B cell (primary cell): ENCODE data around the gene FRS3. TPM values are rescaled to one million over a fixed set of nuclear protein-coding genes. Genes with fewer than 3 reads are reported as not detected.
"Not testable (repeated sequence)": the region's sequence is repeated elsewhere in the genome, so short reads cannot be mapped to it uniquely, and the experiment has no call there.

Source experiments
- ATAC-seq: fragments of 200-7000 bp; cut with Tn5 transposase; one replicate; pipeline ENCODE4 v1.10.0; 2021; ENCODE audit warnings: low read depth, mild to moderate bottlenecking, moderate number of reproducible peaks, moderate library complexity
- CTCF ChIA-PET: fragments of 350-600 bp; sonication (Branson Sonifier 250); formaldehyde crosslinking; loops from one replicate; lab custom pipeline; 2021; ENCODE audit warnings: antibody characterized with exemption, inconsistent platforms; lab: Charles Lee
- POLR2A ChIA-PET: fragments of 350-600 bp; sonication (Branson Sonifier 250); formaldehyde crosslinking; loops from one replicate; lab custom pipeline; 2021; ENCODE audit warnings: antibody characterized with exemption; lab: Charles Lee
- DNase-seq: peaks from one replicate; pipeline ENCODE4 v3.0.0; 2013
- H2AFZ ChIP-seq: 2 replicates; pipeline ENCODE4 v1.6.1; 2012; ENCODE audit warnings: mild to moderate bottlenecking, low read depth, low read length; ENCODE audit not compliant: insufficient read depth, poor library complexity, severe bottlenecking
- H3K27ac ChIP-seq, 2 donors: 1 replicate in 1 of 2; 2 replicates in 1 of 2; pipeline ENCODE4 v1.5.1; 2012 to 2013; ENCODE audit warnings: low read length in 2 of 2, mild to moderate bottlenecking in 2 of 2, moderate library complexity in 1 of 2
- H3K27me3 ChIP-seq, 4 experiments: fragments of 200-600 bp in 1 of 4; sonication (generic) in 1 of 4; replicated peaks in 1 of 4; 1 replicate in 2 of 4; 2 replicates in 2 of 4; pipeline versions ENCODE4 v1.6.1 to v1.7.0; 2013 to 2016; ENCODE audit warnings: low read length in 3 of 4, mild to moderate bottlenecking in 2 of 4, mixed read lengths in 1 of 4, moderate library complexity in 1 of 4; ENCODE audit not compliant: insufficient read depth in 4 of 4, control insufficient read depth in 3 of 4; ENCODE audit errors: control extremely low read depth in 1 of 4
- H3K36me3 ChIP-seq, 2 experiments: replicated peaks in 1 of 2; 1 replicate in 1 of 2; 2 replicates in 1 of 2; pipeline versions ENCODE4 v1.6.1 to v1.7.1; 2013; ENCODE audit warnings: low read length in 1 of 2; ENCODE audit not compliant: insufficient read depth in 2 of 2, control insufficient read depth in 1 of 2; ENCODE audit errors: control extremely low read depth in 1 of 2, extremely low read depth in 1 of 2
- H3K4me1 ChIP-seq, 2 donors: fragments of 200-600 bp in 1 of 2; sonication (generic) in 1 of 2; 1 replicate in 1 of 2; 2 replicates in 1 of 2; pipeline versions ENCODE4 v1.5.1 to v1.6.1; 2013 to 2017; ENCODE audit warnings: low read length in 2 of 2; ENCODE audit not compliant: control insufficient read depth in 2 of 2, insufficient read depth in 2 of 2
- H3K4me2 ChIP-seq: replicated peaks from 2 replicates; pipeline ENCODE3; 2012; ENCODE audit warnings: mild to moderate bottlenecking, low read depth, low read length; ENCODE audit not compliant: poor library complexity, severe bottlenecking
- H3K4me3 ChIP-seq, 5 experiments: fragments of 200-600 bp in 1 of 5; sonication (generic) in 1 of 5; 1 replicate in 3 of 5; 2 replicates in 2 of 5; pipeline versions ENCODE4 v1.5.1 to v1.7.0; 2011 to 2016; ENCODE audit warnings: low read length in 4 of 5, mild to moderate bottlenecking in 4 of 5, low read depth in 2 of 5, control low read depth in 1 of 5, moderate library complexity in 1 of 5; ENCODE audit not compliant: insufficient read depth in 1 of 5; ENCODE audit errors: control extremely low read depth in 1 of 5, extremely low read depth in 1 of 5
- H3K79me2 ChIP-seq: fragments of 200-600 bp; sonication (generic); one replicate; pipeline ENCODE4 v1.6.0; 2016; ENCODE audit warnings: low read length; ENCODE audit not compliant: control insufficient read depth, insufficient read depth
- H3K9ac ChIP-seq: fragments of 200-600 bp; sonication (generic); 2 replicates; pipeline ENCODE4 v1.6.1; 2017; ENCODE audit warnings: mild to moderate bottlenecking, low read length, moderate library complexity
- H3K9me3 ChIP-seq, 3 donors: one replicate each; pipeline versions ENCODE4 v1.6.1 to v1.7.1; 2013; ENCODE audit warnings: low read length in 2 of 3; ENCODE audit not compliant: control insufficient read depth in 2 of 3, insufficient read depth in 1 of 3; ENCODE audit errors: control extremely low read depth in 1 of 3
- H4K20me1 ChIP-seq: 2 replicates; pipeline ENCODE4 v1.6.0; 2012; ENCODE audit warnings: mild to moderate bottlenecking, low read length; ENCODE audit not compliant: insufficient read depth, control insufficient read depth, poor library complexity, severe bottlenecking
- H3K27ac Mint-ChIP-seq: one replicate; pipeline ENCODE4 v1.8.0; 2021; ENCODE audit warnings: mixed read lengths
- H3K27me3 Mint-ChIP-seq: one replicate; pipeline ENCODE4 v1.8.0; 2021; ENCODE audit warnings: mixed read lengths
- H3K4me1 Mint-ChIP-seq: one replicate; pipeline ENCODE4 v1.8.0; 2021; ENCODE audit warnings: mixed read lengths
- H3K4me3 Mint-ChIP-seq: one replicate; pipeline ENCODE4 v1.8.0; 2021; ENCODE audit warnings: mixed read lengths
- H3K9me3 Mint-ChIP-seq: one replicate; pipeline ENCODE4 v1.8.0; 2022; ENCODE audit warnings: mixed read lengths; ENCODE audit not compliant: insufficient read depth
- CTCF ChIP-seq: fragments of 200-600 bp; IDR thresholded peaks from one replicate; pipeline ENCODE4 v1.8.0; 2022; ENCODE audit warnings: antibody characterized with exemption, mild to moderate bottlenecking
- EZH2 ChIP-seq: IDR thresholded peaks from 2 replicates; pipeline ENCODE4 v1.6.1; 2012; ENCODE audit warnings: borderline replicate concordance, low read depth, mild to moderate bottlenecking, moderate library complexity, low read length; ENCODE audit not compliant: insufficient read depth, poor library complexity, severe bottlenecking
- WGBS: methylation state at CpG from one replicate; pipeline ENCODE4 v1.1.5; 2013; ENCODE audit warnings: missing lambda C conversion rate; ENCODE audit not compliant: insufficient coverage; 5-methylcytosine and 5-hydroxymethylcytosine counted together
- intact Hi-C: fragments of 100-400 bp; cut with micrococcal nuclease; formaldehyde crosslinking; loops from one replicate; pipeline ENCODE4 v1.10.0; 2022
- polyA plus RNA-seq: library from polyadenylated mRNA; depleted of rRNA; stranded (reverse); fragments of >200 nt; gene quantifications from 2 replicates; pipeline ENCODE4 v1.2.3, GENCODE V29; 2012
- total RNA-seq, 2 donors: library from RNA; stranded (reverse); fragments of 120-200 nt in 1 of 2; gene quantifications; 1 replicate in 1 of 2; 2 replicates in 1 of 2; pipeline versions ENCODE4 v1.2.3 to v1.2.4, GENCODE V29; 2013 to 2022

Gene FRS3
- total and polyA plus RNA-seq, 2 donors (not counting 1 experiment from before 2014, with no cell fraction given) = 9.8 to 12.0 TPM

GRCh38 chr6:41813469-41813868 is 33.8 kb upstream of the FRS3 start:
- H3K4me1 Mint-ChIP-seq = no peaks in the 10 kb centered on the region
- H3K79me2 ChIP-seq = no peaks in the 10 kb centered on the region
- H2AFZ ChIP-seq = no peak overlapping the region
- H3K9me3 ChIP-seq = no peaks in the 10 kb centered on the region
- no peaks in the 10 kb centered on the region for H4K20me1 ChIP-seq
- intact Hi-C loops = no loop called here
- DNase-seq (no peak), ATAC-seq (no peak)
- no peaks in the 10 kb centered on the region for H3K27me3 ChIP-seq
- no peak overlapping the region for H3K9ac ChIP-seq
- no peaks in the 10 kb centered on the region for H3K9me3 Mint-ChIP-seq
- TF ChIP-seq CTCF = no peak
- no peak for TF ChIP-seq EZH2
- ChIA-PET POLR2A (no interaction called here), CTCF (no interaction called here)
- H3K27ac Mint-ChIP-seq = no peak overlapping the region
- H3K4me3 ChIP-seq = no peak overlapping the region
- no peak overlapping the region for H3K4me2 ChIP-seq
- no peak overlapping the region for H3K27ac ChIP-seq
- H3K36me3 ChIP-seq = no peaks in the 10 kb centered on the region
- 100% methylated on average over 2 of the region's 2 CpGs for WGBS
- H3K27me3 Mint-ChIP-seq = no peaks in the 10 kb centered on the region
- no peaks in the 10 kb centered on the region for H3K4me1 ChIP-seq
- no peak overlapping the region for H3K4me3 Mint-ChIP-seq

GRCh38 chr6:41811946-41812345 is 32.2 kb upstream of the FRS3 start:
- intact Hi-C loops, H3K9ac ChIP-seq, ATAC-seq, H2AFZ ChIP-seq, DNase-seq, H3K9me3 ChIP-seq, H3K36me3 ChIP-seq, H3K79me2 ChIP-seq, H3K4me3 Mint-ChIP-seq, H3K27ac Mint-ChIP-seq, H3K27me3 Mint-ChIP-seq, H3K9me3 Mint-ChIP-seq, H3K27ac ChIP-seq, H3K4me1 ChIP-seq, H3K4me1 Mint-ChIP-seq, H3K4me2 ChIP-seq, H3K27me3 ChIP-seq, POLR2A ChIA-PET, CTCF ChIA-PET, H4K20me1 ChIP-seq, H3K4me3 ChIP-seq: not testable (repeated sequence)
- WGBS = 97% methylated on average over 8 of the region's 13 CpGs
